Common myeloid progenitor, CD34-positive (primary cell): ENCODE measurements around the gene OR2T2.
"Not testable (repeated sequence)": the region's sequence is repeated elsewhere in the genome, so short reads cannot be mapped to it uniquely, and the experiment has no call there.

Source experiments
- CTCF ChIA-PET: fragments of 350-600 bp; sonication (Branson Sonifier 250); formaldehyde crosslinking; loops from one replicate; lab custom pipeline; 2021; ENCODE audit warnings: antibody characterized with exemption; lab: Charles Lee
- POLR2A ChIA-PET: fragments of 350-600 bp; sonication (Branson Sonifier 250); formaldehyde crosslinking; loops from one replicate; lab custom pipeline; 2021; ENCODE audit warnings: antibody characterized with exemption; lab: Charles Lee
- DNase-seq, 3 donors: peaks; one replicate each; pipeline versions ENCODE4 v3.0.0 to v3.0.0-alpha.2; 2013
- H3K27ac ChIP-seq, 2 experiments: 1 replicate in 1 of 2; 2 replicates in 1 of 2; pipeline ENCODE4 v1.7.0; 2013; ENCODE audit warnings: inconsistent platforms in 2 of 2, low read length in 2 of 2, mild to moderate bottlenecking in 2 of 2, low read depth in 1 of 2, moderate library complexity in 1 of 2; ENCODE audit not compliant: severe bottlenecking in 2 of 2, insufficient read depth in 1 of 2, poor library complexity in 1 of 2
- H3K27me3 ChIP-seq, 5 experiments: replicated peaks in 2 of 5; 1 replicate in 3 of 5; 2 replicates in 2 of 5; pipeline versions ENCODE4 v1.6.1 to v1.7.0; 2013; ENCODE audit warnings: low read length in 4 of 5, mild to moderate bottlenecking in 2 of 5, moderate library complexity in 2 of 5, inconsistent platforms in 1 of 5; ENCODE audit not compliant: insufficient read depth in 5 of 5, control insufficient read depth in 4 of 5
- H3K36me3 ChIP-seq, 4 experiments: 1 replicate in 2 of 4; 2 replicates in 2 of 4; pipeline versions ENCODE4 v1.6.1 to v1.7.0; 2013; ENCODE audit warnings: low read length in 3 of 4, control low read depth in 1 of 4, mild to moderate bottlenecking in 1 of 4; ENCODE audit not compliant: control insufficient read depth in 4 of 4, insufficient read depth in 4 of 4
- H3K4me1 ChIP-seq, 4 experiments: 1 replicate in 3 of 4; 2 replicates in 1 of 4; pipeline versions ENCODE4 v1.6.1 to v1.7.1; 2013; ENCODE audit warnings: low read length in 3 of 4, mild to moderate bottlenecking in 3 of 4, control low read depth in 1 of 4, inconsistent platforms in 1 of 4, moderate library complexity in 1 of 4; ENCODE audit not compliant: control insufficient read depth in 4 of 4, insufficient read depth in 4 of 4; ENCODE audit errors: control extremely low read depth in 1 of 4
- H3K4me3 ChIP-seq, 7 experiments: 1 replicate in 4 of 7; 2 replicates in 3 of 7; pipeline versions ENCODE4 v1.5.1 to v1.7.0; 2013; ENCODE audit warnings: mild to moderate bottlenecking in 7 of 7, low read length in 6 of 7, moderate library complexity in 6 of 7, inconsistent platforms in 2 of 7, low read depth in 2 of 7, control low read depth in 1 of 7; ENCODE audit not compliant: insufficient read depth in 4 of 7, control insufficient read depth in 1 of 7; ENCODE audit errors: extremely low read depth in 1 of 7
- H3K9me3 ChIP-seq, 5 experiments: 1 replicate in 4 of 5; 2 replicates in 1 of 5; pipeline versions ENCODE4 v1.6.1 to v1.7.1; 2013; ENCODE audit warnings: low read length in 4 of 5, mild to moderate bottlenecking in 2 of 5, inconsistent platforms in 1 of 5, low read depth in 1 of 5, moderate library complexity in 1 of 5; ENCODE audit not compliant: control insufficient read depth in 4 of 5, insufficient read depth in 2 of 5; ENCODE audit errors: control extremely low read depth in 1 of 5
- WGBS: methylation state at CpG from one replicate; pipeline ENCODE4 v1.1.5; 2013; ENCODE audit not compliant: insufficient coverage; 5-methylcytosine and 5-hydroxymethylcytosine counted together

The OR2T2 gene

DNA sequence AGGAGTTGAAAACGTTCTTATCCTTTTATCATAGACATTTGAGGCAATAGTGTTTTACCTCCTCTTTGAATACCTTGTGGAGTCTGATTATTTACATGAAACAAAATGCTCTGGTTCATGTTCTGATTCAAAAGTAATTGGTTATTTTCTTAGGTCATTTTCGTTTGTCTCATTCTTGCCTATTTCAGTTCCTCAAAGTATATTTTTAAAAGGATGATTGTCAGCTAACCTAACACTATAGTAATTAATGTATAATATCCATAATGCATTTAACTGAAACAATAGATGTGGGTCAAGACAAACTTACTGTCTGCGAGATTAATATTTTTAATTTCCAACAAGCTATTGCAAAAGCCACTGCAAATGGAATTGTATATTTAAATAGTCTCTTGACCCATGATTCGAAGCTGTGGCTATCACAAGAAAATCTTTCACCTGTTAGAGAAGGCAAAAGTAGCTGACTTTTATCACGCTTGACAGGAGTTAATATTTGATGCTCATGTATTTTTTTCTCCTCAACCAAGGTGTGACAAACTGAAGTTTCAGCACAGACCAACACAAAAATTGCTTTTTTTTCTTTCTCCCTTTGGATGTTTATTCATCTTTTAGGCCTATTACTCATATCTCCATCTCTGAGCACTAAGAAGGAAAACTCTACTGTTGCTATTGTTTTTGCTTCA is 5.2 kb downstream of the OR2T2 start:
- H3K9me3 ChIP-seq, POLR2A ChIA-PET, CTCF ChIA-PET, H3K4me3 ChIP-seq, H3K27me3 ChIP-seq, H3K4me1 ChIP-seq, DNase-seq, H3K36me3 ChIP-seq, H3K27ac ChIP-seq: not testable (repeated sequence)
- no CpG with 5 or more reads among the region's 5 CpGs for WGBS

- DNase-seq, H3K27me3 ChIP-seq, H3K4me1 ChIP-seq, POLR2A ChIA-PET, CTCF ChIA-PET, H3K36me3 ChIP-seq, H3K9me3 ChIP-seq, H3K4me3 ChIP-seq, H3K27ac ChIP-seq: not testable (repeated sequence)
- 100% methylated on average over 2 of the region's 7 CpGs for WGBS
Observed at GRCh38 chr1:248453619-248454018, 8.2 kb downstream of the OR2T2 start.

GRCh38 chr1:248455045-248455444 is 9.6 kb downstream of the OR2T2 start:
- no CpG with 5 or more reads among the region's 4 CpGs for WGBS
- POLR2A ChIA-PET, DNase-seq: not testable (repeated sequence)

GRCh38 chr1:248456635-248457034 is 11.2 kb downstream of the OR2T2 start:
- no CpG with 5 or more reads among the region's 2 CpGs for WGBS
- CTCF ChIA-PET, H3K4me1 ChIP-seq, H3K9me3 ChIP-seq, H3K4me3 ChIP-seq, H3K27ac ChIP-seq, H3K27me3 ChIP-seq, H3K36me3 ChIP-seq, DNase-seq, POLR2A ChIA-PET: not testable (repeated sequence)

More at GRCh38 chr1:248455045-248455444, 9.6 kb downstream of the OR2T2 start:
- H3K36me3 ChIP-seq, H3K4me3 ChIP-seq, CTCF ChIA-PET, H3K4me1 ChIP-seq, H3K27me3 ChIP-seq, H3K9me3 ChIP-seq, H3K27ac ChIP-seq: not testable (repeated sequence)

DNA sequence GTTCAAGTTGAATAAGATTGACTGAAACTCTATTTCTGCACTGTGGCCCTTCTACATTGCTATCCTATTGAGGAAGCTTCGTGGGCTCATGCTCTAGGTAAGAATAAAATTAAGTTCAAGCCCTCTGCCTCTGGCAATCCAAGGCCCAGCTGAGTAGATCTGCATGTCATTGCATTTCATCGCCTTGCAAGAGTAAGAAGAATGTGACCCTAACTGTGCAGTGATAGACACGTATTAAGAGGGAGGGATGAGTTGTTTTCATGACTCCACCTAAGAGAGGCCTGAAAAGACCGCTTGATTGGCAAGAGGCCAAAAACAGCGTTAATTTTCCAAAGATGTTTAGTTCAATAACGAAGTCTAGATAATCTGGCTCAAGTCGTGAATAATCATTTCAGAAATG is 13.7 kb downstream of the OR2T2 start:
- POLR2A ChIA-PET, DNase-seq, H3K4me1 ChIP-seq, H3K36me3 ChIP-seq, CTCF ChIA-PET, H3K4me3 ChIP-seq, H3K27ac ChIP-seq, H3K9me3 ChIP-seq, H3K27me3 ChIP-seq: not testable (repeated sequence)
- WGBS, result 79% methylated on average over 4 of the region's 7 CpGs

GRCh38 chr1:248471154-248471553 is 25.7 kb downstream of the OR2T2 start:
- Histone ChIP-seq H3K9me3 (no peaks in the 10 kb centered on the region), H3K27ac (no peak overlapping the region), H3K4me3 (no peak overlapping the region), H3K36me3 (no peaks in the 10 kb centered on the region), H3K27me3 (no peaks in the 10 kb centered on the region), H3K4me1 (no peaks in the 10 kb centered on the region)
- ChIA-PET CTCF (no interaction called here), POLR2A (no interaction called here)
- DNase-seq, result no peak
- no CpG with 5 or more reads among the region's 4 CpGs for WGBS

DNA sequence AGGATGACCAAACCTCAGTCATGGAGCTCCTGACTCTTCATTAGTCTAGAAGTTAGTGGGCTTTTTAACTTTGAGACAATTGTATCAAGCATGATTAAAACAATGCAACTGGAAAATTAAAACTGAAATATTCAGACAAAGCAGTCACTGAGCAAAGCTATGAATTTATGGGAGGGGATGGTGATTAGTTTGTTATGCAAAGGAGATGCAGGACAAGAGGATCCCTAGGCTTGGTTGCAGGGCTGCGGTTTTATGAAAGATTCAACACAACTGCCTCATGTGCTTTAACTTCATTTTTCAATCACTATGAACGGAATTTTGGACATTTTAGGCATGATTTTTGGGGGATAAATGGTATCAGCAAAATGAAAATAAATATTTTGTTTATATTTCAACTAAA is 26.7 kb downstream of the OR2T2 start:
- H3K27ac ChIP-seq, CTCF ChIA-PET, H3K4me1 ChIP-seq, POLR2A ChIA-PET, H3K4me3 ChIP-seq, H3K36me3 ChIP-seq, DNase-seq, H3K27me3 ChIP-seq, H3K9me3 ChIP-seq: not testable (repeated sequence)
- WGBS, result no CpG with 5 or more reads among the region's 2 CpGs
